RWPE1 (cell line): ENCODE measurements around the gene UBASH3A.

Source experiments
- CTCF ChIA-PET: fragments of 350-600 bp; sonication (Branson Sonifier 250); formaldehyde crosslinking; extraction: SDS; loops from one replicate; lab custom pipeline; 2021; lab: Yijun Ruan, JAX
- POLR2A ChIA-PET: fragments of 400-600 bp; formaldehyde crosslinking; extraction: SDS; loops from one replicate; lab custom pipeline; 2020; ENCODE audit warnings: antibody characterized with exemption; ENCODE audit not compliant: low non-redundant PET; lab: Yijun Ruan, JAX
- DNase-seq: peaks from one replicate; pipeline ENCODE4 v3.0.0; 2012; ENCODE audit warnings: low spot score
- H3K27ac ChIP-seq: fragments of 450-650 bp; 2 replicates; pipeline ENCODE4 v1.5.1; 2017
- TF ChIP-seq, protein P1 (sequence below): fragments of 450-650 bp; conservative IDR thresholded peaks from 2 replicates; pipeline ENCODE4 v1.5.1; 2017; ENCODE audit warnings: low read depth, mild to moderate bottlenecking

Gene UBASH3A

GRCh38 chr21:42427809-42428419, 24.2 kb downstream of the UBASH3A start:
- H3K27ac ChIP-seq: no peak overlapping the region
- DNase-seq: no peak
- TF ChIP-seq, protein P1, sequence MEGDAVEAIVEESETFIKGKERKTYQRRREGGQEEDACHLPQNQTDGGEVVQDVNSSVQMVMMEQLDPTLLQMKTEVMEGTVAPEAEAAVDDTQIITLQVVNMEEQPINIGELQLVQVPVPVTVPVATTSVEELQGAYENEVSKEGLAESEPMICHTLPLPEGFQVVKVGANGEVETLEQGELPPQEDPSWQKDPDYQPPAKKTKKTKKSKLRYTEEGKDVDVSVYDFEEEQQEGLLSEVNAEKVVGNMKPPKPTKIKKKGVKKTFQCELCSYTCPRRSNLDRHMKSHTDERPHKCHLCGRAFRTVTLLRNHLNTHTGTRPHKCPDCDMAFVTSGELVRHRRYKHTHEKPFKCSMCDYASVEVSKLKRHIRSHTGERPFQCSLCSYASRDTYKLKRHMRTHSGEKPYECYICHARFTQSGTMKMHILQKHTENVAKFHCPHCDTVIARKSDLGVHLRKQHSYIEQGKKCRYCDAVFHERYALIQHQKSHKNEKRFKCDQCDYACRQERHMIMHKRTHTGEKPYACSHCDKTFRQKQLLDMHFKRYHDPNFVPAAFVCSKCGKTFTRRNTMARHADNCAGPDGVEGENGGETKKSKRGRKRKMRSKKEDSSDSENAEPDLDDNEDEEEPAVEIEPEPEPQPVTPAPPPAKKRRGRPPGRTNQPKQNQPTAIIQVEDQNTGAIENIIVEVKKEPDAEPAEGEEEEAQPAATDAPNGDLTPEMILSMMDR: no peak
- ChIA-PET POLR2A (no interaction called here), CTCF (no interaction called here)

DNA sequence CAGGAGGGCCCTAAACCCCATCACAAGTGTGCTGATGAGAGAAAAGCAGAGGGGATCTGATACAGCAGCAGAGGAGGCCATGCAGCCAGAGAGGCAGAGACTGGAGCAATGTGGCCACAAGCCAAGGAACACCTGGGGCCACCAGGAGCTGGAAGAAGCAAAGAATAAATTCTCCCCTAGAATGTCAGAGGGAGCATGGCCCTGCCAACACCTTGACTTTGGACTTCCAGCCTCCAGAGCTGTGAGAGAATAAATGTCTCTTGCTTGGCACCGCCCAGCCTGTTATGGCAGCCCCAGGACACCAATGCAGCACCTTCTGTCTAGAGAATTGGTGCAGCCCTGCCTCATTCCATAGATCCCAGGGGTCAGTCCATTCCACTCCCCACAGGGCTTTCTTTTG, 25.3 kb downstream of the UBASH3A start:
- no peak for DNase-seq
- POLR2A ChIA-PET: no interaction called here
- CTCF ChIA-PET: no interaction called here
- TF ChIP-seq, protein P1: no peak
- H3K27ac ChIP-seq: no peak overlapping the region

DNA sequence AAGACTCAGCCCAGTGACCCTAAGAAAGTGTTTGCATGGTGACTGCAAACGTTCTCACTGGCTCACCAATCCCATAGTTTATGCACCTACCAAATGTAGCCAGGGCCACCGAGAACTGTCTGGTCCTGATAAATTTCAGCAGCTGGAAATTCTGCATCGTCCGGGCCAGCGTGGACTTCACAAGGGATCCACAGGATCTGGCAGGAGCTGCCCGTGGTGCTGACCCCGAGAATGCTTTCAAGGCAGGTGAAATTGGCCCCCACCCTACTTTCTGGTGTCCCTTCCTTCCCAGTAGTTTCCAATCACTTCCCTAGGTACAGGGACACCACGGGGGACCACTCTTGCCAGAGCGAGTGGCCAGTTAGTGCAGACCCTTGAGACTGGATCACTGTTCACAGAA, 26.2 kb downstream of the UBASH3A start:
- no peak overlapping the region for H3K27ac ChIP-seq
- DNase-seq: no peak
- TF ChIP-seq, protein P1: no peak
- POLR2A ChIA-PET: no interaction called here
- CTCF ChIA-PET: no interaction called here

DNA sequence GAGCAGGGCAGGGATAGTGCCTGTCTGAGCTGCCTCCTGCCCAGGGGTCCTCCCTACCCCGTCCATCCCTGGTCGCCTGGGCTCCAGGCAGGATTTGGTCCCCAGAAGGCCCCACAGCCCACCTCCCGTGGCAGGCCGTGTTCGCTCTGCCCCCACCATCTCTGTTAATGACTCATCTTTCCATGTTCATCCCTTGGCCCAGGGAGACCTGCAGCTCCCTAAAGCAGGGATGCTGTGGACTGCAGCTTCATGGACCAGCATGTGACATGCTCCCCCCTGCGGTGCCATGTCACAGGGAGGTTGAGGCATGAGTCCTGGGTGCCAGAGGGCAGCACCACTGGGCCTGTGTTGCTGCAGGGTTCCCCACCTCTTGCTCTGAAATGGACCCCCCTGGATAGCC, 26.8 kb downstream of the UBASH3A start:
- CTCF ChIA-PET: no interaction called here
- no peak for DNase-seq
- no peak overlapping the region for H3K27ac ChIP-seq
- TF ChIP-seq, protein P1: no peak
- POLR2A ChIA-PET: no interaction called here

DNA sequence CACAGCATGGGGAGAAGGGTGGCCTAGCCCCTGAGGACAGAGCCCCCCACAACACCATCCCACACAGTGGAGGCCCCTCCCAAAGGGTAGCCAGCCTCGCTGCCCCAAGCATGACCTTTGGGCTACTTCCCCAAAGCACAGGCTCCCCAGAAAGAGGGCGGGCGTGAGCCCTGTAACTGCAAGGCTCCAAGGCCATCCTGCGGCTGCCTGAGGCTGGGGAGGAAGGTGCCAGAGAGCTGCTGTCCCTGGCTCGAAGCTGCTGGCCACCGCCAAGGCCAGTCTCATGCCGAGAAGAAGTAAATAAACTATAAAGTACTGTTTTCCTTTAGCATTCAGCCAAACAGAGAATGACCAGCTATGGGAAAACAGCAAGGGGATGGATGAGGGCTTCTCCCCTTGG, 27.5 kb downstream of the UBASH3A start:
- ChIA-PET CTCF (no interaction called here), POLR2A (no interaction called here)
- H3K27ac ChIP-seq: no peak overlapping the region
- no peak for DNase-seq
- TF ChIP-seq, protein P1: no peak

GRCh38 chr21:42432695-42433094, 29.0 kb downstream of the UBASH3A start:
- POLR2A ChIA-PET: no interaction called here
- CTCF ChIA-PET: no interaction called here
- no peak overlapping the region for H3K27ac ChIP-seq
- TF ChIP-seq, protein P1: no peak
- DNase-seq: no peak
